Stimulated activated CD8-positive, alpha-beta memory T cell treated with anti-CD3 and anti-CD28 coated beads, Interleukin-7, amount 100 ng/mL, for 24 hours (primary cell): ENCODE measurements around the gene HEATR5B.
"Not testable (repeated sequence)": the region's sequence is repeated elsewhere in the genome, so short reads cannot be mapped to it uniquely, and the experiment has no call there.

ENCODE experiments used
- DNase-seq: peaks from one replicate; pipeline ENCODE4 v3.0.0-alpha.2; 2020; ENCODE audit warnings: low read depth

The HEATR5B gene

DNA sequence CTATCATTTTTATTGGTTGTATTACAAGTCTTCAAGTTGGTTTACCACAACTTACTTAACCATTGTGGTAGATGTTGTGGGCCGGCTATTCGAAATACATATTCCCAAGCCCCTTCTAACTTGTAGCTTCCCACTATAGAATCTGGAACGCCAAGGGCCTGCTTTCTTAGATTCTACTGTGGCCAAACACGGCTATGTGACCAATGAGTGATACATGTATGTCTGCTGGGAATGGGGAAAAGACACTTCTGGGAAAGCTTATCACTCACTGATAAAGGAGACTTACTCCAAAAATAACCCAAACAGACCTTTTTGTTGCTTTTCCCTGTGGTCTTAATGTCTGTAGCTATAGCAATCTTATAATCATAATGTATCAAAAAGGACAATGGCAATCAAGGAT lies 142.3 kb downstream of the HEATR5B start:
- no peak for DNase-seq

DNA sequence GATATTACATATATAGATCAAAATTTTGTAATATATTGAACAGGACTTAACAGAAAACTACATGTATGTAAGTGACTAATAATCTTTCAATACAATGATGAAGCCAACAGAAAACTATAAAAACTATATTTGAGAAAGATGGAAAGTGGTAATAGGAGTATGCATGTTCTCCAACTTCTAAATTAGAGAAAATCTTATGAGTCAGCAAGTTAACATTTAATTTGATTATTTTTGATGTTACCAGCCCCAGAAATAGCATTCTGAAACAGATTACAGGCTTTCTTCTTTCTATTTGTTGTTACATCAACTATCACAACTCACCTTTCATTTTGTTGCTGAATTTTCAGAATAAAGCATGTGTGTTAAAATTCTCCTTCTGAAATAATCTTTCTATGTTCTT lies 147.6 kb downstream of the HEATR5B start:
- DNase-seq = not testable (repeated sequence)

DNA sequence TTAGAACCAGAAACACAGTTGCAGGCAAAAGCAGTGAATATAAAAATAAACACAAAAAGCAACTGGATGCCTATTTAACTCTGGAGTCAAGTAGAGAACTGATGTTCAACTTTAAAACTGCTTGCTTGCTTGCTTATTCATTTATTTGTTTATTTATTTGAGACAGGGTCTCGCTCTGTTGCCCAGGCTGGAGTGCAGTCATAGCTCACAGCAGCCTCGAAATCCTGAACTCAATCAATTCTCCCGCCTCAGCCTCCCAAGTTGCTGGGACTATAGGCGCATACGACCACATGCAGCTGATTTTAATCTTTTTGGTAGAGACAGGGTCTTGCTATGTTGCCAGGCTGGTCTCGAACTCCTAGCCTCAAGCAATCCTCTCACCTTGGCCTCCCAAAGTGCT lies 152.5 kb downstream of the HEATR5B start:
- not testable (repeated sequence) for DNase-seq
